Keratinocyte (primary cell): ENCODE measurements around the gene ARFGAP3.

Experiments
- CTCF ChIP-seq, 3 experiments: IDR thresholded peaks in 1 of 3; conservative IDR thresholded peaks in 1 of 3; optimal IDR thresholded peaks in 1 of 3; 2 replicates in 2 of 3; 3 replicates in 1 of 3; pipeline versions ENCODE3 to v1.5.1; 2011; ENCODE audit warnings: low read length in 3 of 3, mild to moderate bottlenecking in 3 of 3, moderate library complexity in 2 of 3, control low read depth in 1 of 3, inconsistent platforms in 1 of 3; ENCODE audit not compliant: insufficient read depth in 2 of 3; ENCODE audit errors: extremely low read depth in 1 of 3
- EZH2 ChIP-seq: IDR thresholded peaks from one replicate; pipeline ENCODE4 v1.6.1; 2012; ENCODE audit warnings: inconsistent platforms, mild to moderate bottlenecking, low read length, moderate library complexity

- TF ChIP-seq CTCF (optimal IDR thresholded peaks at IDR 0.05 in 1 of 3, IDR thresholded peaks at IDR 0.05 in 1 of 3, conservative IDR thresholded peaks at IDR 0.05 in 1 of 3; ENCODE audit: extremely low read depth in 1 of 3, insufficient read depth in 2 of 3, low read length in 3 of 3) (no peak), EZH2 (no peak)
Measured at GRCh38 chr22:42791721-42792452, 65.2 kb downstream of the ARFGAP3 start.
